ENCODE measurements around the gene TTPAL.

TTPAL gene

GRCh38 chr20:44491635-44492395, 16.1 kb downstream of the TTPAL start:
- H3K9me3 Mint-ChIP-seq: no peaks in the 10 kb centered on the region

GRCh38 chr20:44494266-44494665, 18.6 kb downstream of the TTPAL start:
- no peaks in the 10 kb centered on the region for H3K4me1 Mint-ChIP-seq
- no peaks in the 10 kb centered on the region for H3K9me3 Mint-ChIP-seq
- no peak overlapping the region for H3K4me3 Mint-ChIP-seq
- H3K27ac Mint-ChIP-seq: no peak overlapping the region
- H3K36me3 Mint-ChIP-seq (ENCODE audit: low read depth): peaks cover 77% of the 10 kb centered on the region
- no peak for TF ChIP-seq CTCF (IDR thresholded peaks at IDR 0.05; ENCODE audit: unreplicated experiment in 3 of 3)
- no peaks in the 10 kb centered on the region for H3K27me3 Mint-ChIP-seq (ENCODE audit: low read depth)

More at GRCh38 chr20:44491635-44492395, 16.1 kb downstream of the TTPAL start:
- peaks cover 67% of the 10 kb centered on the region for H3K36me3 Mint-ChIP-seq (ENCODE audit: low read depth)
- no peak overlapping the region for H3K27ac Mint-ChIP-seq
- no peaks in the 10 kb centered on the region for H3K4me1 Mint-ChIP-seq
- H3K27me3 Mint-ChIP-seq (ENCODE audit: low read depth): no peaks in the 10 kb centered on the region
- no peak for TF ChIP-seq CTCF (IDR thresholded peaks at IDR 0.05; ENCODE audit: unreplicated experiment in 3 of 3)
- H3K4me3 Mint-ChIP-seq: no peak overlapping the region

GRCh38 chr20:44494681-44495080, 19.0 kb downstream of the TTPAL start:
- H3K27me3 Mint-ChIP-seq (ENCODE audit: low read depth): no peaks in the 10 kb centered on the region
- peaks cover 73% of the 10 kb centered on the region for H3K36me3 Mint-ChIP-seq (ENCODE audit: low read depth)
- no peaks in the 10 kb centered on the region for H3K4me1 Mint-ChIP-seq
- no peak overlapping the region for H3K27ac Mint-ChIP-seq
- no peaks in the 10 kb centered on the region for H3K9me3 Mint-ChIP-seq
- no peak for TF ChIP-seq CTCF (IDR thresholded peaks at IDR 0.05; ENCODE audit: unreplicated experiment in 3 of 3)
- no peak overlapping the region for H3K4me3 Mint-ChIP-seq

- TF ChIP-seq CTCF (IDR thresholded peaks at IDR 0.05; ENCODE audit: unreplicated experiment in 3 of 3): no peak
- Mint-ChIP-seq H3K36me3 (ENCODE audit: low read depth) (peaks cover 69% of the 10 kb centered on the region), H3K4me3 (no peak overlapping the region), H3K27me3 (ENCODE audit: low read depth) (no peaks in the 10 kb centered on the region), H3K27ac (no peak overlapping the region), H3K9me3 (no peaks in the 10 kb centered on the region), H3K4me1 (no peaks in the 10 kb centered on the region)
Observed at GRCh38 chr20:44495257-44495656, 19.6 kb downstream of the TTPAL start.

- H3K4me1 Mint-ChIP-seq: no peaks in the 10 kb centered on the region
- H3K4me3 Mint-ChIP-seq: no peak overlapping the region
- peaks cover 70% of the 10 kb centered on the region for H3K36me3 Mint-ChIP-seq (ENCODE audit: low read depth)
- H3K9me3 Mint-ChIP-seq: no peaks in the 10 kb centered on the region
- no peaks in the 10 kb centered on the region for H3K27me3 Mint-ChIP-seq (ENCODE audit: low read depth)
- H3K27ac Mint-ChIP-seq: no peak overlapping the region
- no peak for TF ChIP-seq CTCF (IDR thresholded peaks at IDR 0.05; ENCODE audit: unreplicated experiment in 3 of 3)
Observed at GRCh38 chr20:44495802-44496481, 20.3 kb downstream of the TTPAL start.

Data from nephron (organoid).